VCaP (cell line): ENCODE measurements around the gene LRWD1.
"Not testable (repeated sequence)": the region's sequence is repeated elsewhere in the genome, so short reads cannot be mapped to it uniquely, and the experiment has no call there.

ENCODE experiments used
- H3K27ac ChIP-seq: fragments of 450-650 bp; 2 replicates; pipeline ENCODE4 v1.5.1; 2017

The LRWD1 gene

GRCh38 chr7:102494473-102495149, 29.8 kb downstream of the LRWD1 start:
- H3K27ac ChIP-seq = not testable (repeated sequence)

- H3K27ac ChIP-seq = not testable (repeated sequence)
Observed at GRCh38 chr7:102496861-102497260, 32.1 kb downstream of the LRWD1 start.

- H3K27ac ChIP-seq = not testable (repeated sequence)
Observed at GRCh38 chr7:102497308-102497707, 32.5 kb downstream of the LRWD1 start.

GRCh38 chr7:102498321-102498720, 33.5 kb downstream of the LRWD1 start:
- H3K27ac ChIP-seq = not testable (repeated sequence)

- not testable (repeated sequence) for H3K27ac ChIP-seq
Observed at GRCh38 chr7:102503141-102503540, 38.4 kb downstream of the LRWD1 start.

- H3K27ac ChIP-seq = not testable (repeated sequence)
Observed at GRCh38 chr7:102505298-102506185, 40.8 kb downstream of the LRWD1 start.

GRCh38 chr7:102507410-102508088, 42.8 kb downstream of the LRWD1 start:
- H3K27ac ChIP-seq = not testable (repeated sequence)

GRCh38 chr7:102510575-102510974, 45.8 kb downstream of the LRWD1 start:
- not testable (repeated sequence) for H3K27ac ChIP-seq

- H3K27ac ChIP-seq = not testable (repeated sequence)
Observed at GRCh38 chr7:102511860-102512522, 47.2 kb downstream of the LRWD1 start.

- not testable (repeated sequence) for H3K27ac ChIP-seq
Observed at GRCh38 chr7:102512642-102513221, 47.9 kb downstream of the LRWD1 start.

- H3K27ac ChIP-seq = not testable (repeated sequence)
Observed at GRCh38 chr7:102514881-102515721, 50.3 kb downstream of the LRWD1 start.

GRCh38 chr7:102515889-102516288, 51.1 kb downstream of the LRWD1 start:
- H3K27ac ChIP-seq = not testable (repeated sequence)

- H3K27ac ChIP-seq = not testable (repeated sequence)
Observed at GRCh38 chr7:102516951-102517350, 52.2 kb downstream of the LRWD1 start.

- not testable (repeated sequence) for H3K27ac ChIP-seq
Observed at GRCh38 chr7:102517550-102518147, 52.9 kb downstream of the LRWD1 start, which contains the start of gene RASA4B. TSS of gene RASA4B (minus strand) at chr7:102517777. CDS start at chr7:102517710, 67 bp downstream.

- not testable (repeated sequence) for H3K27ac ChIP-seq
Observed at GRCh38 chr7:102520797-102521196, 56.0 kb downstream of the LRWD1 start.
